HG02623 (cell line): ENCODE data around the gene ARVCF.

ENCODE experiments used
- ATAC-seq: cut with Tn5 transposase; IDR thresholded peaks from one replicate; pipeline ENCODE4 v1.9.1; 2021; ENCODE audit warnings: moderate library complexity; ENCODE audit not compliant: unreplicated experiment

Gene ARVCF

GRCh38 chr22:20017622-20017958, 967 bp upstream of the ARVCF start:
- no peak for ATAC-seq

- no peak for ATAC-seq
Measured at GRCh38 chr22:20015971-20016733, 471 bp downstream of the ARVCF start.

- no peak for ATAC-seq
Measured at GRCh38 chr22:20015187-20015625, 1.4 kb downstream of the ARVCF start.

GRCh38 chr22:20014526-20015186, 2.0 kb downstream of the ARVCF start:
- no peak for ATAC-seq

GRCh38 chr22:20013382-20013871, 3.2 kb downstream of the ARVCF start:
- ATAC-seq = no peak

- no peak for ATAC-seq
Measured at GRCh38 chr22:20012741-20013331, 3.8 kb downstream of the ARVCF start.

GRCh38 chr22:20011993-20012740, 4.5 kb downstream of the ARVCF start:
- ATAC-seq = no peak

GRCh38 chr22:20011123-20011992, 5.3 kb downstream of the ARVCF start:
- ATAC-seq = no peak

- ATAC-seq = no peak
Measured at GRCh38 chr22:20010307-20011122, 6.1 kb downstream of the ARVCF start.

- ATAC-seq = no peak
Measured at GRCh38 chr22:20009582-20010306, 6.9 kb downstream of the ARVCF start.

- no peak for ATAC-seq
Measured at GRCh38 chr22:20009018-20009491, 7.6 kb downstream of the ARVCF start.

GRCh38 chr22:20008221-20008995, 8.2 kb downstream of the ARVCF start:
- no peak for ATAC-seq

- ATAC-seq = no peak
Measured at GRCh38 chr22:20004464-20004863, 12.2 kb downstream of the ARVCF start.

GRCh38 chr22:20003304-20003703, 13.3 kb downstream of the ARVCF start:
- no peak for ATAC-seq

- no peak for ATAC-seq
Measured at GRCh38 chr22:20002636-20003035, 14.0 kb downstream of the ARVCF start.

- no peak for ATAC-seq
Measured at GRCh38 chr22:20002128-20002527, 14.5 kb downstream of the ARVCF start.

- no peak for ATAC-seq
Measured at GRCh38 chr22:20001082-20001638, 15.5 kb downstream of the ARVCF start.
